Keratinocyte (primary cell): Measurements from ENCODE around the gene CAMKMT. TPM values are rescaled to one million over a fixed set of nuclear protein-coding genes. Genes with fewer than 3 reads are reported as not detected.

Experiments
- DNase-seq: peaks from one replicate; pipeline ENCODE4 v3.0.0-alpha.2; 2011; ENCODE audit warnings: low read depth, missing footprints, low spot score
- FAIRE-seq: peaks from 2 replicates; lab custom pipeline; 2011; peaks lifted over from hg19 to GRCh38; lab: Jason Lieb, UNC
- H2AFZ ChIP-seq: 2 replicates; pipeline ENCODE4 v1.6.0; 2012; ENCODE audit warnings: low read length, control low read depth, inconsistent platforms; ENCODE audit not compliant: control insufficient read depth
- H3K27ac ChIP-seq: 2 replicates; pipeline ENCODE4 v1.5.1; 2011; ENCODE audit warnings: low read length; ENCODE audit not compliant: control insufficient read depth, insufficient read depth
- H3K27me3 ChIP-seq: 3 replicates; pipeline ENCODE4 v1.6.0; 2011; ENCODE audit warnings: low read length; ENCODE audit not compliant: control insufficient read depth, insufficient read depth; ENCODE audit errors: extremely low read depth
- H3K36me3 ChIP-seq, 2 experiments: 2 replicates in 1 of 2; 3 replicates in 1 of 2; pipeline ENCODE4 v1.5.1; 2011; ENCODE audit warnings: low read length in 2 of 2, mild to moderate bottlenecking in 1 of 2; ENCODE audit not compliant: control insufficient read depth in 2 of 2, insufficient read depth in 2 of 2; ENCODE audit errors: extremely low read depth in 1 of 2
- H3K4me1 ChIP-seq: 3 replicates; pipeline ENCODE4 v1.5.1; 2011; ENCODE audit warnings: low read length; ENCODE audit not compliant: control insufficient read depth, insufficient read depth; ENCODE audit errors: extremely low read depth
- H3K4me2 ChIP-seq: 3 replicates; pipeline ENCODE4 v1.6.0; 2011; ENCODE audit warnings: low read depth, low read length; ENCODE audit not compliant: control insufficient read depth, insufficient read depth; ENCODE audit errors: extremely low read depth
- H3K4me3 ChIP-seq, 3 experiments: fragments of 200-600 bp in 1 of 3; sonication (generic) in 1 of 3; 2 replicates in 2 of 3; 3 replicates in 1 of 3; pipeline ENCODE4 v1.5.1; 2011 to 2016; ENCODE audit warnings: low read length in 3 of 3, mild to moderate bottlenecking in 3 of 3, control low read depth in 2 of 3, inconsistent platforms in 1 of 3, low read depth in 1 of 3, mixed read lengths in 1 of 3, mixed run types in 1 of 3, moderate library complexity in 1 of 3; ENCODE audit not compliant: control insufficient read depth in 2 of 3, insufficient read depth in 2 of 3; ENCODE audit errors: extremely low read depth in 1 of 3
- H3K79me2 ChIP-seq: 2 replicates; pipeline ENCODE4 v1.6.0; 2012; ENCODE audit warnings: low read length; ENCODE audit not compliant: control insufficient read depth, insufficient read depth
- H3K9ac ChIP-seq: 3 replicates; pipeline ENCODE4 v1.6.0; 2011; ENCODE audit warnings: low read length; ENCODE audit not compliant: control insufficient read depth, insufficient read depth; ENCODE audit errors: extremely low read depth
- H3K9me1 ChIP-seq: 3 replicates; pipeline ENCODE4 v1.6.0; 2011; ENCODE audit warnings: low read length; ENCODE audit not compliant: control insufficient read depth, insufficient read depth; ENCODE audit errors: extremely low read depth
- H3K9me3 ChIP-seq: 2 replicates; pipeline ENCODE4 v1.5.1; 2012; ENCODE audit warnings: low read depth, low read length; ENCODE audit not compliant: control insufficient read depth
- H4K20me1 ChIP-seq: 3 replicates; pipeline ENCODE4 v1.6.0; 2011; ENCODE audit warnings: low read length; ENCODE audit not compliant: control insufficient read depth, insufficient read depth; ENCODE audit errors: extremely low read depth
- EZH2 ChIP-seq: IDR thresholded peaks from one replicate; pipeline ENCODE4 v1.6.1; 2012; ENCODE audit warnings: inconsistent platforms, mild to moderate bottlenecking, low read length, moderate library complexity
- dilution Hi-C: fragments of 300-500 bp; cut with MboI; formaldehyde crosslinking; loops from one replicate; pipeline ENCODE4 v1.7.0; 2020; ENCODE audit warnings: low sequenced_read_pairs; ENCODE audit not compliant: extremely low pct_ligation_motif_present
- polyA plus RNA-seq, 5 experiments: library from polyadenylated mRNA; depleted of rRNA in 3 of 5; stranded (reverse) in 3 of 5; stranded (forward) in 1 of 5; unstranded in 1 of 5; fragments of >200 nt; gene quantifications; 1 replicate in 1 of 5; 2 replicates in 3 of 5; 3 replicates in 1 of 5; pipeline versions ENCODE4 v1.2.1 to v1.2.3, GENCODE V29; 2011 to 2012; ENCODE audit warnings: missing spikeins in 2 of 5, low read depth in 1 of 5, low replicate concordance in 1 of 5
- TF ChIP-seq, protein P1 (sequence below), 3 experiments: IDR thresholded peaks in 1 of 3; conservative IDR thresholded peaks in 1 of 3; optimal IDR thresholded peaks in 1 of 3; 2 replicates in 2 of 3; 3 replicates in 1 of 3; pipeline versions ENCODE3 to v1.5.1; 2011; ENCODE audit warnings: low read length in 3 of 3, mild to moderate bottlenecking in 3 of 3, moderate library complexity in 2 of 3, control low read depth in 1 of 3, inconsistent platforms in 1 of 3; ENCODE audit not compliant: insufficient read depth in 2 of 3; ENCODE audit errors: extremely low read depth in 1 of 3

The CAMKMT gene
- polyA plus RNA-seq, 1 donor (not counting 4 experiments of a cell fraction or from before 2014, with no cell fraction given) = 9.9 TPM

DNA sequence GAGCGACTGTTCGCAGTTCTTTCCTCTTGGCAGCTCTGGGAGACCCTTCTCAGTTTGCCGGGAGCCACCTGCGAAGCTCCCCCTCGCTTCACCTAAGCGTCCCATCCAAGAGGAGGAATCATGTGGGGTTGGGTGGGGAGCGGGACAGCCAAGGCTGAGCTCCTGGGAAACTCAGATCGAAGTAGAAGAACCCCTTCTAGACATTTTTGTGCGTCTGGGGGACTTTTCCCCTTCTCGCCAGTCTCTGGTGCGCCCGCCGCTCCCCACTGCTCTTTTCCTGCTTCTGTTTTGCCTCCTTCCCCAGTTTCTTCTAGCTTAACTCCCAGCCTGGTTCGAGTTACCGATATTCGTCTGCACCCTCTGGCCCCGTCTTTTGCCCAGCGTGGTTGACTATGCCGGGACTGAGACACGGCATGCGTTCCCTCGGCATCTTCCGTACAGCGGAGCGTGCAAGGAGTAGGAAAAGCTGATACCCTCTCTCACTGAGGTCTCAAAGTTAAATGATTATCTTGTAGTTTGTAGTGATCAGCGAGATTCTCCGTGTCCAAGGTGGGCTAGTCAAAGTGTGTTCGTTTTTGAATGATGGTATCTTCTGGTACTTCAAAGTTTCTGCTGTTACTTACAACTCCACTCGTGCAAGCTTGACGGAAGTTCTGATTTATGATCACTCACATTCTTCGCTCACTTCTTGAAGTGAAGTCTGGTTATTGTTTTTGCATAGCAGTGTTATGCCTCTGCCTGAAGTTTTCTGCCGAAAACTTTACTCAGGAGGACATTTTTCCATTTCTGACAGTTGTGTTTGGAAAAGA is 664 bp downstream of the CAMKMT start:
- Histone ChIP-seq H3K9ac (peak overlapping the region; percentile 89), H3K79me2 (peaks cover 55% of the 10 kb centered on the region), H3K36me3 (no peaks in the 10 kb centered on the region), H3K27me3 (no peaks in the 10 kb centered on the region), H3K27ac (peak overlapping the region; percentile 98), H3K4me1 (peaks cover 20% of the 10 kb centered on the region), H3K9me1 (no peaks in the 10 kb centered on the region), H3K4me3 (peak overlapping the region; percentile 70 to 98 (median 97)), H2AFZ (peak overlapping the region; percentile 94), H4K20me1 (no peaks in the 10 kb centered on the region), H3K9me3 (no peaks in the 10 kb centered on the region), H3K4me2 (peak overlapping the region; percentile 93)
- FAIRE-seq (peak; percentile 72), DNase-seq (no peak)
- TF ChIP-seq EZH2 = no peak
- TF ChIP-seq, protein P1, sequence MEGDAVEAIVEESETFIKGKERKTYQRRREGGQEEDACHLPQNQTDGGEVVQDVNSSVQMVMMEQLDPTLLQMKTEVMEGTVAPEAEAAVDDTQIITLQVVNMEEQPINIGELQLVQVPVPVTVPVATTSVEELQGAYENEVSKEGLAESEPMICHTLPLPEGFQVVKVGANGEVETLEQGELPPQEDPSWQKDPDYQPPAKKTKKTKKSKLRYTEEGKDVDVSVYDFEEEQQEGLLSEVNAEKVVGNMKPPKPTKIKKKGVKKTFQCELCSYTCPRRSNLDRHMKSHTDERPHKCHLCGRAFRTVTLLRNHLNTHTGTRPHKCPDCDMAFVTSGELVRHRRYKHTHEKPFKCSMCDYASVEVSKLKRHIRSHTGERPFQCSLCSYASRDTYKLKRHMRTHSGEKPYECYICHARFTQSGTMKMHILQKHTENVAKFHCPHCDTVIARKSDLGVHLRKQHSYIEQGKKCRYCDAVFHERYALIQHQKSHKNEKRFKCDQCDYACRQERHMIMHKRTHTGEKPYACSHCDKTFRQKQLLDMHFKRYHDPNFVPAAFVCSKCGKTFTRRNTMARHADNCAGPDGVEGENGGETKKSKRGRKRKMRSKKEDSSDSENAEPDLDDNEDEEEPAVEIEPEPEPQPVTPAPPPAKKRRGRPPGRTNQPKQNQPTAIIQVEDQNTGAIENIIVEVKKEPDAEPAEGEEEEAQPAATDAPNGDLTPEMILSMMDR (optimal IDR thresholded peaks at IDR 0.05 in 1 of 3, IDR thresholded peaks at IDR 0.05 in 1 of 3, conservative IDR thresholded peaks at IDR 0.05 in 1 of 3; ENCODE audit: extremely low read depth in 1 of 3, insufficient read depth in 2 of 3, low read length in 3 of 3) = no peak
- dilution Hi-C loops = no loop called here

DNA sequence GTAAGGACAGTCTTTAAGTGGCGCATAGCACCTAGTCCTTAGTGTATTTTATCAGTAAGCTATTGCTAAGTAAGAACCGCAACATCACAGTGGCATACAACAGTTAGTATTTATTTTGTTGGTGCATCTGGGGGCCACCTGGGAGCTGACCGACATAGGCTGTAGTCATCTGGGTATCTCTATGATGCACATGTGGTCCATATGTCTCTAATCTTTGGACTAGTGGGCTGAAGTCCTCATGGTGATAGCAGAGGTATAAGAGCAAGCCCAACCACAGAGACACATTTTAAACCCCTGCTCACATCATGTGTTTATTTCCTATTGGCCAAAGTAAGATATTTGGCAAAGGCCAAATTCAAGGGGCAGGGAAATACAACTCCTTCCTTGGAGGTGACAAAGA is 2.9 kb downstream of the CAMKMT start:
- no peak overlapping the region for H3K4me2 ChIP-seq
- H3K27me3 ChIP-seq = no peaks in the 10 kb centered on the region
- no peaks in the 10 kb centered on the region for H3K36me3 ChIP-seq
- dilution Hi-C loops = no loop called here
- peaks cover 65% of the 10 kb centered on the region for H3K79me2 ChIP-seq
- TF ChIP-seq, protein P1 (optimal IDR thresholded peaks at IDR 0.05 in 1 of 3, IDR thresholded peaks at IDR 0.05 in 1 of 3, conservative IDR thresholded peaks at IDR 0.05 in 1 of 3; ENCODE audit: extremely low read depth in 1 of 3, insufficient read depth in 2 of 3, low read length in 3 of 3) = no peak
- TF ChIP-seq EZH2 = no peak
- H2AFZ ChIP-seq = no peak overlapping the region
- no peak overlapping the region for H3K9ac ChIP-seq
- no peaks in the 10 kb centered on the region for H3K9me1 ChIP-seq
- FAIRE-seq (no peak), DNase-seq (no peak)
- H3K27ac ChIP-seq = no peak overlapping the region
- peaks cover 19% of the 10 kb centered on the region for H3K4me1 ChIP-seq
- no peak overlapping the region for H3K4me3 ChIP-seq
- H4K20me1 ChIP-seq = no peaks in the 10 kb centered on the region
- H3K9me3 ChIP-seq = no peaks in the 10 kb centered on the region
